GM19035 (cell line): ENCODE measurements around the gene NSUN7.

Experiments
- ATAC-seq: cut with Tn5 transposase; IDR thresholded peaks from one replicate; pipeline ENCODE4 v1.9.1; 2021; ENCODE audit not compliant: unreplicated experiment

NSUN7 gene

GRCh38 chr4:40736910-40737309 lies 12.8 kb upstream of the NSUN7 start:
- ATAC-seq: no peak

DNA sequence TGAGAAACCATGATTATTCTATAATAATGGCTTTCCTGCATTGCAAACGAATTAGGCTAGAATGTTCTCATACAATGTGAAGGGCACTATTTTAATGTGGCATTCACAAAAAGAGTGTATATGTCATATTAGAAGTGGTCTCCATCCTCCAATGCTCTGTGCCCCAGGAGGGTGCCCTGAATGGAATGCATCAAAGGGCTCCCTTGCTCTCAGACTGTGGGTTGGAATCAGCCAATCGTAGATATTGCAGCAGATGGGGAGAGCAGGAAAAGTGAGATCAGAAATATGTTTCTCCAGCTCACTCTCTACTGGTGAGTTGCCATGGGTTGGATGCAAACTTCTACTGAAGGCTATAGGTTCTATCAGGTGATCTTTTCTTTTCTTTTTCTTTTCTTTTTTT lies 11.9 kb upstream of the NSUN7 start:
- no peak for ATAC-seq

DNA sequence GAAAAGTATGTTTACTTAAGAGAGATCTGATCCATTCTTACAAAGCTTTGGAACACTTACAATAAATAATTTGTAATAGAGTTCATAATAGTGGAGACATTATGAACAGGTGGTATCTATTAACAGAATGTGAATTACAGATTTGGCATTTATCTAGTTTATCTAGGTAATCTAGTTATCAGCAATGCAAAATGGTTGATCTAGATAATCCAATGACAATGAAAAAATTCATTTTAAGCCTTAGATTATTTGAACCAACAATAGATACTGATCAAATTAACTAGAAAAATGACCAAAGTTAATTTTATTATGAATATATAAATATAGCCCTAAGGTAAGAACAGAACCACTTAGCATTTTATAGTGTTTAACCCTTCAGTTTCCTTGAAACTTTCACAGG lies 10.4 kb upstream of the NSUN7 start:
- ATAC-seq: no peak

DNA sequence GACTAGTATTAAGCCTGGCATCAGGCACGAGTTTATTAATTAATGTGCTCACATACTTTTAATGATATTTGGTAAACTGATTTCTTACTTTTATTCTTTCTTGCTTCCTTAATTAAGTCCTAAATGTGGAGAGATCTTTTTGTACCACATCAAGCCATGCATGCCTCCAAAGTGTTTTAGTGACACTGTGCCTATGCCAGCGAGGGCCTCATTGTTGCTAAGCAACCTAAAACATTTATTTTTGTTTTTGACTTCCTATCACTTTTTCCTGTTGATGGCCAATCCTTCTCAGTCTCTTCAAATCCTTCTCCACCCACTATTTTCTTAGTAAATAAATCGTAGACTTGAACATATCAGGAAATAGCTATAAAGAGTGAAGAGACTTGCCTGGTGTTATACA lies 5.5 kb upstream of the NSUN7 start:
- no peak for ATAC-seq

DNA sequence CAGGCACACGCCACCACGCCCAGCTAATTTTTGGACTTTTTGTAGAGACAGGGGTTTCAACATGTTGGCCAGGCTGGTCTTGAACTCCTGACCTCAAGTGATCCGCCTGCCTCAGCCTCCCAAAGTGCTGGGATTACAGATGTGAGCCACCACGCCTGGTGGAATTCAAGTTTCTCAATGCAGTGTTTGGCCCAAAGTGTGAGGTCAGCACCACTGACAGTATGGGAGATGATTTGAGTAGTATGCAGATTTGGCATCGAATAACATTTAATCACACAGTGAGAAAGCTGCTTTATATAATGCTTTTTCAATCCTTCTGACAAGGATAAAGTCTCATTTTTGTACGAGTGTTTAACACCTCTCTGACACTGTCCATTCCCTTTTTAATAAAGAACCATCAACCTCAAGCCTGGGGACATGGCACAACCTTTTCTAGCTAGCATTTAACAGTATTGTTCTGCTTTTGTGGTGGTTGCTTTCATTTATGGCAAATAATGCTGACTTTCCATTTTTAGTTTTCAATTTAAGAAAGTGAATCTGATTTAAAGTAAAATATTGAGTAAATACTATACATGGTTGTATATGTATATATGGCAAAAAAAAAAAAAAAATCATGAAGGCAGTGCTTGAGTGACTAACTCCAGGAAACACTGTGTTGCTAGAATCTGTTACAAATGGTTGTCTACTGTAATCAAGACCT lies 4.3 kb upstream of the NSUN7 start:
- ATAC-seq: no peak

- no peak for ATAC-seq
Observed at GRCh38 chr4:40747207-40747835, 2.4 kb upstream of the NSUN7 start.

DNA sequence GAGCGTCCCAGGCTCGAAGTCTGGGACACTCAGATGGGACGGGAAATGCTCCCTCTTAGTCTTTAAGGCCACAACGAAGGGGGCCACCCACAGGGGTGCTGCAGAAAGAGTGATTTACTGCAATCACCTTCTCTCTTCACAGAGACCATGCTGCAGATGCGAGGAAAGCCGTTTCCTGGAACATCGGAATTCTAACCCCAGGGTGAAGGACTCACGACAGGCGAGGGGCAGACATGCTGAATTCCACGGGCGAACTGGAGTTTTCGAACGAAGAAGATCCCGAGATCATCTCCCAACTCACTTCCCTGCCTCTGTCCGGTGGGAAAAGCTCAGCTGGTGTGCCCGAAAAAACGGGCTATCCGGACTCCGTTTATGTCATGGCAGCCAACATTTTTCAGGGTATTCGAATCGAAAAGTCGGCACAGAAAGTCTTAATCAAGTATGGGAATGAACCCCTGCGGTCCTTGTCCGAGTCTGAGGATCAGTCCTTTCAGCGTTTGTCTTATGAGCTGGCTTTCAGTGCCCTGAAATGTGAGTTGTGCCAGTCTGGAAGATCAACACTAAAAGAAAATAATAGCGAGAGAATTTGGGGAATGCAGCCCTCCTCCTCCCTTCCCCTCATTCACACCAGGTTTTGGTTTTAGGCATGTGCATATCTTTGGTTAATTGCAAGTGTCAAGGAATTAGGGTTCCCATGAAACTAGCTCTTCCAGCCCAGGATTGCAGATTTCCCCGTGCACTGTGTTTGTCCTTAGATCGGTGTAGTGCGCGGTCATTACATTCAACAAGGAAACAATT lies 905 bp downstream of the NSUN7 start:
- ATAC-seq: no peak

- ATAC-seq: no peak
Observed at GRCh38 chr4:40755616-40756015, 5.9 kb downstream of the NSUN7 start.

DNA sequence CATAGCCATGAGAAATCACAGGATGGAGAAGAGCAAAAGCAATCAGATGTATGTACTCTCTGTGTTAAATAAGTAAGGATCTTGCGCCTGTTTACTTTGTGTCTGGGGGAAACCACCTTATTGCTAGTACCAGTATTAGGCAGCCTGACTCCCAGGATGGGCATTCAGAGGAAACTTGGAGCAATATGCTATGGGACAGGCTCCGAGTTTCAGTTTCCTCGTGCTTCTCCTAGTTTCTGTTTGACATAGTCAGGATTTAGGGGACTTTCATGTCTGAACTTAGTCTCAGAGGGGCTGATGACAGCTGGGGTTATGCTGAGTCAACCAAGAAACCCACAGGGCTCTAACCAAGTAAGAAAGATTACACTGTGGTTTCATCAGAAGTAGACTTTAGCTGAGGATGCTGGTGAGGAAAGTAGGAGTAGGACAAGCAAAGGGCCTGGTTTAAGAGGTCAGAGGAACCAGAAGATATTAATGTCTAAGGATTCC lies 13.5 kb downstream of the NSUN7 start:
- peak; percentile 100 for ATAC-seq

- ATAC-seq: no peak
Observed at GRCh38 chr4:40769266-40769665, 19.5 kb downstream of the NSUN7 start.

DNA sequence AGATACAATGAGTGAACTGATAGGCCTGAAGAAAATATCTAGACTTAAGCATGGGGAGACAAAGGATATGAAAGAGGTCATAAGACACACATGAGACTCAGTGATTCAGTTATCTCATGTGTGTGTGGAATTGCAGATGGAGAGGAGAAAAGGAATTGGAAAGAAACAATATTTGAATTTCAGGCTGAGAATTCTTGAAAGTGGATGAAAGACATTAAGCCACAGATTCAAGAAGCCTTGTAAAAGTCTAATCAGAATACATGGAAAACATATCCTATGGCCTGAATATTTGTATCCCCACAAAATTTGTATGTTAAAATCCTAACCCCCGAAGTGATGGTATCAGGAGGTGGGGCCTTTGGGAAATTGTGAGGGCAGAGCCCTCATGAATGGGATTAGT lies 28.3 kb downstream of the NSUN7 start:
- no peak for ATAC-seq

DNA sequence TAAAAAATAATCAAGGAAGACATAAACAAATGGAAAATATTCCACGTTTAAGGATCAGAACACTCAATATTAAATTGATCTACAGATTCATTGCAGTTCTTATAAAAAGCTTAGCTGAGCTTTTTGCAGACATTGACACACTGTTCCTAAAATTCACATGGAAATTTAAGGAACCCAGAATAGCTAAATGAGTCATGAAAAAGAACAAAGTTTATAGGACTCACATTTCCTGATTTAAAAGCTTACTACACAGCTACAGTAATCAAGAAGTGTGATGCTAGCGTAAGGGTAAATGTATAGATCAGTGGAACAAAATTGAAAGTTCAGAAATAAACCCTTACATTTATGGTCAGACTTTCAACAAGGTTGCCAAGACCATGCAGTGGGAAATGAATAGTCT lies 33.1 kb downstream of the NSUN7 start:
- ATAC-seq: no peak

DNA sequence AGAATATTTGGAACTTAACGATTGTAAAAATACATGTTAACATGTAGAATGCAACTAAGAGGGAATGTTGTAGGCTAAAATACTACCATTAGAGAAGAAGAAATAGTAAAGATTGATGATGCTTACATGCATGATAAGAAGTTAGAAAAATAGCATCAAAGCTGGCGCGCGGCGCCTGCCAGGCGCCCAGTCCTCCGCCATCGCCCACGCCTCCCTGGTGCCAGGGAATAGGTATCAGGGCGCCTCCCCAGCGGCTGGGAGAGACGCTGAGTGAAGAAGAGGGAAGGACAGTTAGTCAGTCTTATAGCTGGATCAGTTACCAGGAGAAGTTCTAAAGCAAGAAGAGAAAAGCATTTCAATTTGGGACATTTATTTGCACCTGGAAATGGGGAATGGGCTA lies 36.0 kb downstream of the NSUN7 start:
- ATAC-seq: no peak

DNA sequence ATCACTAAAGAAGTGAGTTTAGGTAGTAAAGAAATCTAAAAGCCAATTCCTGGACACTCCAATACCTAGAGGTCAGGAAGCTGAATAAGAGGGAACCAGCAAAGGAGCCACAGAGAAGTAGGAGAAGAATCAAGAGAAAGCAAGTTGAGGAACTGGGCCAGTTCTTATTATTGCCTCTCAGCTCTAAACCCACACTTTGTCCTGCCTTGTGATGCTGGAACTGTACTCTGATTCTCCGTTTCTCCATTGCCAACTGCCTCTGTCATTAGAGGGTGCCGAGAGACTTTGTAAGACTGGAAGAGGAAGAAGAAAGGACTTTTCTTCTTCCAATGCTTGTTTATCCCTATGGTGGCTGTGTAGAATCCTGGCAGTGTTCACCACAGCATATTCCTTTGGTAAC lies 38.6 kb downstream of the NSUN7 start:
- ATAC-seq: no peak

DNA sequence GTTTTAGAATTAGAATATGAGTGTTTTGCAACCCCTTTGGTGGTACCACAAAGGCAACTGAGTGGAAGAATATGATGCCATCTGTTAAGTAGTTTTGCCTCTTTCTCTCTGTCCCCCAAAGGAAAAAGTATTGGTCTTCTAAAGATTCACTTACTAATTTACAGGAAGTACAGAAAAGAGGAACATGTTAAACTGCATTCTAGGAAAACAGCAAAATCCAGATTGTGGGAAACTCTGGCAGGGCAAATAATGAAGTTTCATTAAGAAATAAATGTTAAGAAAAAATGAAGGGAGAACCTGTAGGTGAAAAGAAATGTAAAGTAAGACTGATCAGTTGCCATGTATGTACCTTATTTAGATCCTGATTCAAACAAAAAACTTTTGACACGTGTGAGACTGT lies 39.3 kb downstream of the NSUN7 start:
- no peak for ATAC-seq

GRCh38 chr4:40789771-40790170 lies 40.0 kb downstream of the NSUN7 start:
- ATAC-seq: no peak

GRCh38 chr4:40800064-40800463 lies 50.3 kb downstream of the NSUN7 start:
- peak; percentile 88 for ATAC-seq

GRCh38 chr4:40804598-40804997 lies 54.8 kb downstream of the NSUN7 start:
- ATAC-seq: no peak

- no peak for ATAC-seq
Observed at GRCh38 chr4:40808926-40809457, 59.2 kb downstream of the NSUN7 start.

DNA sequence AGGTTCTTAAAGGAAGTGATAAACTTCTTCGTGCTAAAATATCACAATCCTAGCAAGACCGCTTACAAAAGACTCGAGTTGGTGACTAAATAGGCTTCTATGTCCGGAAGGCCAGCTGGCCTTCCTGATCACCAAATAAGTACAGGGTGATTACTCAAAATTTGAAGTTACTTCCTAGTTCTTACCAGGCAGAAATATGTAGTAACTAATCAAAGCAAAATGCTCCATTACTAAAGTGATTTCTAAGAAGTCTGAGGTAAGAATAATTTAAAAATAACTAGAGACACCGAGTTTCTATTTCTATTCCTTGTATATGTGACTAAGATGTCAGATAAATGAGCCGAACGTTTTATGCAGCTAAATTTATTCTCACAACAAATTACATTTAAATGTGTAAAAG lies 62.2 kb downstream of the NSUN7 start:
- no peak for ATAC-seq

DNA sequence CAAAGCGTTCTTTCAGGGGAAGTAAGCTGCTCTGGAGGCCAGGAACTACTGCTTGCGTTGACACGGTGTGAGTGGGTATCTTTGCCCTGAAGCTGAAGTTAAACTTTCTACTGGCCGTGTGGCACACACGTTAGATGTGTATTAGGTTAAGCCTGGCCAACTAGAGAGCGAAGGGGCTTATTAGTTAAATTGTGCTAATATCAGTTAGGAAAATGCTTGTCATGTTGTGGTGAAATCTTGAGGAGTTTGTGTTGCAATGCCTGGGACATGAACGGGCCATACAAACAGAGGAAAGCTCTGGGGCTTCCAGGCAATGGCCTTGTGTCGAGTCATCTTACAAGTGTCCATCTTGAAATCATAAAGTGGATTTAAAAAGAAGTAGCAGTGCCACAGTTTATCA lies 62.6 kb downstream of the NSUN7 start:
- ATAC-seq: no peak

DNA sequence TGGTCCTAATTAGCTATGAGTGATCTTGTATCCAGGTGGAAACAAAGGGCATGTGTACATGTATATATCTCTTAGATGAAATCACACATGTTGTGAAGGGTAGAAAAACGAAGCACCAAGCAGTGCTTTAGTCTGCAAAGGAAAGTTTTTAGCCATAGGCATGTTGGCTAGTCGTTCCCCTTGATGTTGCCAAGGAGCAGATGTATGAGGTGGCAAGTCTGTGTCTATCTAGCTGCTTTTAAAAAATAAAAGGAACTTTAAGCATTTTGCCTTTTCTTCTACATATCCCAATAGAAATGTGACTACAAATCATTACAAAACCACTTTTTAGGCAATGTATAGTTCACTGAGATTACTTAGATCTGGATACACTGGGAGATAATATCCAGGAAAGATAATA lies 63.1 kb downstream of the NSUN7 start:
- no peak for ATAC-seq
